Measurements from ENCODE around the gene NOTCH2. TPM values are rescaled to one million over a fixed set of nuclear protein-coding genes. Genes with fewer than 3 reads are reported as not detected.

NOTCH2 gene
- total and polyA plus RNA-seq, 2 donors (not counting 1 experiment from before 2014, with no cell fraction given): 32.1 to 184 TPM

GRCh38 chr1:119869995-119870394 lies 199.5 kb downstream of the NOTCH2 start:
- Histone ChIP-seq H3K36me3 (replicated peaks in 1 of 2; ENCODE audit: control extremely low read depth in 1 of 2, control insufficient read depth in 1 of 2, extremely low read depth in 1 of 2, insufficient read depth in 2 of 2, low read length in 1 of 2) (no peaks in the 10 kb centered on the region), H3K9me3 (ENCODE audit: control extremely low read depth in 1 of 3, control insufficient read depth in 2 of 3, insufficient read depth in 1 of 3, low read length in 2 of 3) (no peaks in the 10 kb centered on the region), H3K27me3 (replicated peaks in 1 of 4; ENCODE audit: control extremely low read depth in 1 of 4, control insufficient read depth in 3 of 4, insufficient read depth in 4 of 4, low read length in 3 of 4) (peaks cover 0 to 9% (median 2%) of the 10 kb centered on the region in 4 experiments), H3K79me2 (ENCODE audit: control insufficient read depth, insufficient read depth, low read length) (no peaks in the 10 kb centered on the region), H3K4me2 (replicated peaks; ENCODE audit: low read depth, low read length, poor library complexity, severe bottlenecking) (no peak overlapping the region), H2AFZ (ENCODE audit: insufficient read depth, low read depth, low read length, poor library complexity, severe bottlenecking) (no peak overlapping the region), H3K27ac (ENCODE audit: low read length in 2 of 2) (no peak overlapping the region), H3K4me3 (ENCODE audit: control extremely low read depth in 1 of 5, extremely low read depth in 1 of 5, insufficient read depth in 1 of 5, low read depth in 2 of 5, low read length in 4 of 5) (no peak overlapping the region), H4K20me1 (ENCODE audit: control insufficient read depth, insufficient read depth, low read length, poor library complexity, severe bottlenecking) (no peaks in the 10 kb centered on the region), H3K9ac (ENCODE audit: low read length) (no peak overlapping the region), H3K4me1 (ENCODE audit: control insufficient read depth in 2 of 2, insufficient read depth in 2 of 2, low read length in 2 of 2) (peaks cover 0 to 4% of the 10 kb centered on the region in 2 donors)
- H3K4me3 Mint-ChIP-seq: no peak overlapping the region
- POLR2A ChIA-PET: no interaction called here
- CTCF ChIA-PET: interaction anchor here (1.0 to 1.2 kb wide), 2 partner anchors 11 to 73 kb away, joined by 3 to 4 read pairs; no protein-coding TSS in a partner anchor
- intact Hi-C loops (cut with micrococcal nuclease): no loop called here
- TF ChIP-seq EZH2 (IDR thresholded peaks at IDR 0.05; ENCODE audit: borderline replicate concordance, insufficient read depth, low read depth, low read length, poor library complexity, severe bottlenecking): no peak
- TF ChIP-seq, protein P1, sequence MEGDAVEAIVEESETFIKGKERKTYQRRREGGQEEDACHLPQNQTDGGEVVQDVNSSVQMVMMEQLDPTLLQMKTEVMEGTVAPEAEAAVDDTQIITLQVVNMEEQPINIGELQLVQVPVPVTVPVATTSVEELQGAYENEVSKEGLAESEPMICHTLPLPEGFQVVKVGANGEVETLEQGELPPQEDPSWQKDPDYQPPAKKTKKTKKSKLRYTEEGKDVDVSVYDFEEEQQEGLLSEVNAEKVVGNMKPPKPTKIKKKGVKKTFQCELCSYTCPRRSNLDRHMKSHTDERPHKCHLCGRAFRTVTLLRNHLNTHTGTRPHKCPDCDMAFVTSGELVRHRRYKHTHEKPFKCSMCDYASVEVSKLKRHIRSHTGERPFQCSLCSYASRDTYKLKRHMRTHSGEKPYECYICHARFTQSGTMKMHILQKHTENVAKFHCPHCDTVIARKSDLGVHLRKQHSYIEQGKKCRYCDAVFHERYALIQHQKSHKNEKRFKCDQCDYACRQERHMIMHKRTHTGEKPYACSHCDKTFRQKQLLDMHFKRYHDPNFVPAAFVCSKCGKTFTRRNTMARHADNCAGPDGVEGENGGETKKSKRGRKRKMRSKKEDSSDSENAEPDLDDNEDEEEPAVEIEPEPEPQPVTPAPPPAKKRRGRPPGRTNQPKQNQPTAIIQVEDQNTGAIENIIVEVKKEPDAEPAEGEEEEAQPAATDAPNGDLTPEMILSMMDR (IDR thresholded peaks at IDR 0.05): no peak
- DNase-seq: no peak
- peaks cover 31% of the 10 kb centered on the region for H3K27me3 Mint-ChIP-seq
- no CpG with 5 or more reads among the region's 1 CpG for WGBS (ENCODE audit: insufficient coverage)
- no peaks in the 10 kb centered on the region for H3K9me3 Mint-ChIP-seq (ENCODE audit: insufficient read depth)
- ATAC-seq (ENCODE audit: low read depth): no peak
- no peaks in the 10 kb centered on the region for H3K4me1 Mint-ChIP-seq
- H3K27ac Mint-ChIP-seq: no peak overlapping the region

GRCh38 chr1:119868176-119868575 lies 201.3 kb downstream of the NOTCH2 start:
- H3K4me1 Mint-ChIP-seq: no peaks in the 10 kb centered on the region
- CTCF ChIA-PET: no interaction called here
- H3K27me3 Mint-ChIP-seq: peaks cover 21% of the 10 kb centered on the region

More at GRCh38 chr1:119868176-119868575, 201.3 kb downstream of the NOTCH2 start:
- H3K27ac ChIP-seq (ENCODE audit: low read length in 2 of 2): no peak overlapping the region
- no CpG with 5 or more reads among the region's 2 CpGs for WGBS (ENCODE audit: insufficient coverage)
- no peak overlapping the region for H3K9ac ChIP-seq (ENCODE audit: low read length)
- POLR2A ChIA-PET: no interaction called here
- intact Hi-C loops (cut with micrococcal nuclease): no loop called here
- DNase-seq (no peak), ATAC-seq (ENCODE audit: low read depth) (no peak)
- H3K4me3 ChIP-seq (ENCODE audit: control extremely low read depth in 1 of 5, extremely low read depth in 1 of 5, insufficient read depth in 1 of 5, low read depth in 2 of 5, low read length in 4 of 5): no peak overlapping the region
- H3K79me2 ChIP-seq (ENCODE audit: control insufficient read depth, insufficient read depth, low read length): no peaks in the 10 kb centered on the region
- peaks cover 0 to 9% (median 0%) of the 10 kb centered on the region in 4 experiments for H3K27me3 ChIP-seq (replicated peaks in 1 of 4; ENCODE audit: control extremely low read depth in 1 of 4, control insufficient read depth in 3 of 4, insufficient read depth in 4 of 4, low read length in 3 of 4)
- no peak overlapping the region for H3K27ac Mint-ChIP-seq
- peaks cover 0 to 4% of the 10 kb centered on the region in 2 donors for H3K4me1 ChIP-seq (ENCODE audit: control insufficient read depth in 2 of 2, insufficient read depth in 2 of 2, low read length in 2 of 2)
- no peaks in the 10 kb centered on the region for H4K20me1 ChIP-seq (ENCODE audit: control insufficient read depth, insufficient read depth, low read length, poor library complexity, severe bottlenecking)
- no peaks in the 10 kb centered on the region for H3K36me3 ChIP-seq (replicated peaks in 1 of 2; ENCODE audit: control extremely low read depth in 1 of 2, control insufficient read depth in 1 of 2, extremely low read depth in 1 of 2, insufficient read depth in 2 of 2, low read length in 1 of 2)
- no peaks in the 10 kb centered on the region for H3K9me3 Mint-ChIP-seq (ENCODE audit: insufficient read depth)
- H3K4me3 Mint-ChIP-seq: no peak overlapping the region
- no peak overlapping the region for H3K4me2 ChIP-seq (replicated peaks; ENCODE audit: low read depth, low read length, poor library complexity, severe bottlenecking)
- TF ChIP-seq, protein P1 (IDR thresholded peaks at IDR 0.05): no peak
- no peak for TF ChIP-seq EZH2 (IDR thresholded peaks at IDR 0.05; ENCODE audit: borderline replicate concordance, insufficient read depth, low read depth, low read length, poor library complexity, severe bottlenecking)
- no peaks in the 10 kb centered on the region for H3K9me3 ChIP-seq (ENCODE audit: control extremely low read depth in 1 of 3, control insufficient read depth in 2 of 3, insufficient read depth in 1 of 3, low read length in 2 of 3)
- no peak overlapping the region for H2AFZ ChIP-seq (ENCODE audit: insufficient read depth, low read depth, low read length, poor library complexity, severe bottlenecking)
